PC-3 (cell line): ENCODE results near the gene TTC28. TPM values are rescaled to one million over a fixed set of nuclear protein-coding genes. Genes with fewer than 3 reads are reported as not detected.
"Not testable (repeated sequence)": the region's sequence is repeated elsewhere in the genome, so short reads cannot be mapped to it uniquely, and the experiment has no call there.

Experiments
- ATAC-seq: fragments of 200-7000 bp; cut with Tn5 transposase; 2 replicates; pipeline ENCODE4 v1.9.1; 2020; ENCODE audit warnings: mild to moderate bottlenecking, moderate library complexity
- BruUV-seq: library from RNA; stranded (reverse); fragments of 400-500 nt; replicated peaks from 2 replicates; lab custom pipeline; 2021; lab: Mats Ljungman, UMichigan
- CTCF ChIA-PET: fragments of 300-600 bp; sonication (Branson Sonifier 250); formaldehyde crosslinking; loops from one replicate; lab custom pipeline; 2022; ENCODE audit warnings: antibody characterized with exemption; lab: Charles Lee
- POLR2A ChIA-PET: fragments of 300-600 bp; sonication (Branson Sonifier 250); formaldehyde crosslinking; loops from one replicate; lab custom pipeline; 2022; ENCODE audit warnings: antibody characterized with exemption; ENCODE audit not compliant: unreplicated experiment; lab: Charles Lee
- DNase-seq: peaks from one replicate; pipeline ENCODE4 v3.0.0-alpha.2; 2015
- H2AFZ ChIP-seq: fragments of 300-600 bp; sonication (generic); 2 replicates; pipeline ENCODE4 v1.6.0; 2016; ENCODE audit warnings: antibody characterized with exemption, low read length
- H3F3A ChIP-seq: fragments of 300-600 bp; sonication (generic); one replicate; pipeline ENCODE4 v1.6.0; 2017; ENCODE audit warnings: antibody characterized with exemption, low read length, control low read depth, mild to moderate bottlenecking; ENCODE audit not compliant: unreplicated experiment
- H3K27ac ChIP-seq: fragments of 300-600 bp; sonication (generic); 2 replicates; pipeline ENCODE4 v1.5.1; 2016; ENCODE audit warnings: mild to moderate bottlenecking, low read length
- H3K27me3 ChIP-seq: fragments of 300-600 bp; sonication (generic); 2 replicates; pipeline ENCODE4 v1.6.1; 2016; ENCODE audit warnings: low read length, mixed read lengths
- H3K36me3 ChIP-seq: fragments of 300-600 bp; sonication (generic); 2 replicates; pipeline ENCODE4 v1.6.1; 2016; ENCODE audit warnings: low read depth, mixed run types, low read length, mixed read lengths
- H3K4me1 ChIP-seq: fragments of 300-600 bp; sonication (generic); 2 replicates; pipeline ENCODE4 v1.5.1; 2016; ENCODE audit warnings: low read length; ENCODE audit not compliant: insufficient read depth
- H3K4me2 ChIP-seq: fragments of 300-600 bp; sonication (generic); 2 replicates; pipeline ENCODE4 v1.6.0; 2016; ENCODE audit warnings: low read length
- H3K4me3 ChIP-seq: fragments of 300-600 bp; sonication (generic); 2 replicates; pipeline ENCODE4 v1.5.1; 2016; ENCODE audit warnings: mild to moderate bottlenecking, low read length, mixed read lengths
- H3K79me2 ChIP-seq: fragments of 300-600 bp; sonication (generic); 2 replicates; pipeline ENCODE4 v1.6.1; 2017; ENCODE audit warnings: low read length, mixed read lengths
- H3K9ac ChIP-seq: fragments of 300-600 bp; sonication (generic); 2 replicates; pipeline ENCODE4 v1.6.0; 2016; ENCODE audit warnings: mild to moderate bottlenecking, low read length
- H3K9me2 ChIP-seq: fragments of 300-600 bp; sonication (generic); replicated peaks from 2 replicates; pipeline ENCODE4 v1.6.1; 2016; ENCODE audit warnings: mixed run types, low read length, mixed read lengths
- H3K9me3 ChIP-seq: fragments of 300-600 bp; sonication (generic); 2 replicates; pipeline ENCODE4 v1.6.1; 2016; ENCODE audit warnings: low read length, mixed read lengths
- H4K20me1 ChIP-seq: fragments of 300-600 bp; sonication (generic); 2 replicates; pipeline ENCODE4 v1.6.1; 2016; ENCODE audit warnings: low read length, mixed read lengths
- EZH2 ChIP-seq: fragments of 300-600 bp; sonication (generic); IDR thresholded peaks from one replicate; pipeline ENCODE4 v1.6.1; 2017; ENCODE audit warnings: antibody characterized with exemption, mild to moderate bottlenecking, low read length; ENCODE audit not compliant: unreplicated experiment
- EZH2phosphoT487 ChIP-seq: fragments of 300-600 bp; sonication (generic); IDR thresholded peaks from 2 replicates; pipeline ENCODE4 v1.6.1; 2018; ENCODE audit warnings: mild to moderate bottlenecking, antibody characterized with exemption, low read length, borderline replicate concordance
- intact Hi-C: fragments of 100-400 bp; cut with micrococcal nuclease; formaldehyde crosslinking; loops from 2 replicates; pipeline ENCODE4 v1.9.0; 2023
- total RNA-seq: library from RNA; depleted of rRNA; stranded (reverse); fragments of >200 nt; gene quantifications from 2 replicates; pipeline ENCODE4 v1.2.3, GENCODE V29; 2014
- TF ChIP-seq, protein P1 (sequence below): fragments of 300-600 bp; sonication (generic); conservative IDR thresholded peaks from 2 replicates; pipeline ENCODE4 v1.5.1; 2017; ENCODE audit warnings: antibody characterized with exemption, low read depth, mild to moderate bottlenecking, low read length

TTC28 gene
- total RNA-seq, 1 experiment from 2014 or later = 6.3 TPM

DNA sequence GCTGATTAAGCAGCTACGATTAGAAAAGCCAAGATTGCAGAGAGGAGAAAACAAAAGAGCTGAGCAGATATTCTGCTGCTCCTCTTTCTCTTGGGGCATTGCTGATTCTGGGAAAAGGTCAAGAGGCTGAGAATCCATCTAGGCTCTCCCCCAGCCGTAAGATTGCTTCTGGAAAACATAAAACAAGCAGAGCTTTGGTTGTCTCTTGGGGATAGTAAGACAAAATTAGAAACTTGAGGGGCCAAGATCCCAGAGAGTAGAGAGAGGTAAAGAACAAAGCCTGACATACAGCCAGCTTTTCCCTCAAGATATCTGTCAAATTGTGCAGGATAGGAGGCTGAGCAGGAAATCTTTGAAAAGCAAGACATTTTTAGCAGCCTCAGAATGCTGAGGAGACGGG is 158.2 kb downstream of the TTC28 start:
- no peaks in the 10 kb centered on the region for H4K20me1 ChIP-seq
- H3K9me2 ChIP-seq = no peaks in the 10 kb centered on the region
- H3F3A ChIP-seq = no peaks in the 10 kb centered on the region
- H3K27me3 ChIP-seq = no peaks in the 10 kb centered on the region
- ChIA-PET POLR2A (no interaction called here), CTCF (no interaction called here)
- no TSS peak for BruUV-seq
- DNase-seq (no peak), ATAC-seq (no peak)
- H3K9me3 ChIP-seq = no peaks in the 10 kb centered on the region
- intact Hi-C loops = no loop called here
- no peak overlapping the region for H3K4me2 ChIP-seq
- H3K36me3 ChIP-seq = no peaks in the 10 kb centered on the region
- no peaks in the 10 kb centered on the region for H3K4me1 ChIP-seq
- no peaks in the 10 kb centered on the region for H3K79me2 ChIP-seq
- H2AFZ ChIP-seq = no peak overlapping the region
- H3K27ac ChIP-seq = no peak overlapping the region
- no peak overlapping the region for H3K4me3 ChIP-seq
- H3K9ac ChIP-seq = no peak overlapping the region
- TF ChIP-seq EZH2phosphoT487 = no peak
- TF ChIP-seq EZH2 = no peak
- TF ChIP-seq, protein P1, sequence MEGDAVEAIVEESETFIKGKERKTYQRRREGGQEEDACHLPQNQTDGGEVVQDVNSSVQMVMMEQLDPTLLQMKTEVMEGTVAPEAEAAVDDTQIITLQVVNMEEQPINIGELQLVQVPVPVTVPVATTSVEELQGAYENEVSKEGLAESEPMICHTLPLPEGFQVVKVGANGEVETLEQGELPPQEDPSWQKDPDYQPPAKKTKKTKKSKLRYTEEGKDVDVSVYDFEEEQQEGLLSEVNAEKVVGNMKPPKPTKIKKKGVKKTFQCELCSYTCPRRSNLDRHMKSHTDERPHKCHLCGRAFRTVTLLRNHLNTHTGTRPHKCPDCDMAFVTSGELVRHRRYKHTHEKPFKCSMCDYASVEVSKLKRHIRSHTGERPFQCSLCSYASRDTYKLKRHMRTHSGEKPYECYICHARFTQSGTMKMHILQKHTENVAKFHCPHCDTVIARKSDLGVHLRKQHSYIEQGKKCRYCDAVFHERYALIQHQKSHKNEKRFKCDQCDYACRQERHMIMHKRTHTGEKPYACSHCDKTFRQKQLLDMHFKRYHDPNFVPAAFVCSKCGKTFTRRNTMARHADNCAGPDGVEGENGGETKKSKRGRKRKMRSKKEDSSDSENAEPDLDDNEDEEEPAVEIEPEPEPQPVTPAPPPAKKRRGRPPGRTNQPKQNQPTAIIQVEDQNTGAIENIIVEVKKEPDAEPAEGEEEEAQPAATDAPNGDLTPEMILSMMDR = no peak

DNA sequence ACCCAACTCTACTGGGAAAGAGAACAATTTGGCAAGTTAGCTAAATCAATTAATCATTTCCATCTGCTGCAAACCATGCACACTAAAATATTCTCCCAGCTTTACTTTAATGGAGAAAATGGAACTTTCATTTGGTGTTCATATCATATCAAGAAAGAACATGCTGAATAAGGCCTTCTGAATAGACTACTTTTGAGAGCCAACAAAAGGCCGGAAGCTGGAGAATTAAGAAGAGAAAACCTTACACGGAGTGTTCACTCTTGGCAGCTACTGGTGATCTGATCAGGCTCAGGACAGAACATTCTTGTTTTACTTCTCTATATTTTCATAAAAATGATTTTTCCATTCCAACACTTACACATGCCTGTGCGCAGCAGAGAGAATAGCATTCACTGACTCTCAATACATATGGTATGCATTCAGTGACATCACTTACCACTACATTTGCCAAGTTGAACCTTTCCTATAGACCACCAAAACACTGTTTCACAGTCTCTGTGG is 165.3 kb downstream of the TTC28 start:
- TF ChIP-seq, protein P1 = no peak
- no peak for TF ChIP-seq EZH2
- no peak for TF ChIP-seq EZH2phosphoT487
- intact Hi-C loops = no loop called here
- H2AFZ ChIP-seq = no peak overlapping the region
- no peaks in the 10 kb centered on the region for H3K36me3 ChIP-seq
- ChIA-PET POLR2A (no interaction called here), CTCF (interaction anchor here (0.6 kb wide), 1 partner anchor 324 kb away, joined by 3 read pairs; no protein-coding TSS in a partner anchor)
- H3K4me2 ChIP-seq = no peak overlapping the region
- no peaks in the 10 kb centered on the region for H3K9me3 ChIP-seq
- ATAC-seq = no peak
- no peaks in the 10 kb centered on the region for H3K4me1 ChIP-seq
- no peaks in the 10 kb centered on the region for H3F3A ChIP-seq
- BruUV-seq = no TSS peak
- H3K4me3 ChIP-seq = no peak overlapping the region
- no peaks in the 10 kb centered on the region for H3K79me2 ChIP-seq
- H3K27ac ChIP-seq = no peak overlapping the region
- no peaks in the 10 kb centered on the region for H4K20me1 ChIP-seq
- no peak for DNase-seq
- no peak overlapping the region for H3K9ac ChIP-seq
- no peaks in the 10 kb centered on the region for H3K9me2 ChIP-seq
- no peaks in the 10 kb centered on the region for H3K27me3 ChIP-seq

DNA sequence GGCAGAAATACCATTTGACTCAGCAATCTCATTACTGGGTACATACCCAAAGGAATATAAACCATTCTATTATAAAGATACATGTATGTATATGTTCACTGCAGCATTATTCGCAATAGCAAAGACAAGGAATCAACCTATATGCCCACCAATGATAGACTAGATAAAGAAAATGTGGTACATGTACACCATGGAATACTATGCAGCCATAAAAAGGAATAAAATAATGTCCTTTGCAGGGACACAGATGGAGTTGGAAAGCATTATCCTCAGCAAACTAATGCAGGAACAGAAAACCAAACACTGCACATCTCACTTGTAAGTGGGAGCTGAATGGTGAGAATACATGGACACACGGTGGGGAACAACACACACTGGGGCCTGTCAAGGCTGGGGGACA is 167.3 kb downstream of the TTC28 start:
- H2AFZ ChIP-seq, H4K20me1 ChIP-seq, H3K27me3 ChIP-seq, intact Hi-C loops, H3K9ac ChIP-seq, ATAC-seq, H3K27ac ChIP-seq, H3K9me3 ChIP-seq, H3K4me2 ChIP-seq, POLR2A ChIA-PET, H3K79me2 ChIP-seq, H3K36me3 ChIP-seq, H3F3A ChIP-seq, H3K4me3 ChIP-seq, DNase-seq, H3K9me2 ChIP-seq, H3K4me1 ChIP-seq, BruUV-seq, CTCF ChIA-PET: not testable (repeated sequence)
